ENCODE measurements around the gene GPRC5C.

GPRC5C gene

DNA sequence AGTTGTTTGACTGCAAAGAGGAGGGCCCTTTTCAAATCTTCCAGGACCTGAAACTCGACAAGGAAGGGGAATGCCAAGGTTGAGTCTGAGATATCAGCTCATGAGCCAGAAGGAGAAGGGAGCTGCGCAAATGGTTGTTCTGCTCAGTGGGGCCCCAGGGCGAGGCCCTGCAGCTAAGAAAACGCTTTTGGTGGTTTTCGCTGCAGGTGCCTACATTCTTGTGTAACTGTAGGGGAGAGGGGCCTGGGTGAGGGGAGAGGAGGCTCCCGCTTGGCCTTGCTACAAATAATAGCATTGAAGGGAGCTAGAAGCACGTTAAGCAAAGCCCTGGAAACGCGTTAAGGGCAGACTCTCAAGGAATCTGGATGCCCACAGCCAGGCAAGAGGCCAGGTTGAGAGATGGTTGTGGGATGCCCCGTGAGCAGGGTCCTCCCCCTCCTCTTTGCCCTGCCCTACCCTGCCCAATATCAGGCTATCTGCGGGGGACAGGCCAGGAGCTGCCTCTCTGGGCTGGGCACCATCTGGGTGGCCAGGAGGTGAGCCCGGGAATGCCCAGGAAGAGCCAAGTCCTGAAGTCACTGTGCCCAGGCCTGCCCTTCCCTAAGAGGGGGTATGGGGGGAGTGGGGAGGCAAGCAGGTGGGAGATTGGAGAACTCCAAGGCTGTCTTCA lies 42.7 kb upstream of the GPRC5C start:
- in situ Hi-C loops (cut with MboI; ENCODE audit: low sequenced_read_pairs, unreplicated experiment): no loop called here
- no peak for DNase-seq (ENCODE audit: low spot score)
- TF ChIP-seq, protein P1, sequence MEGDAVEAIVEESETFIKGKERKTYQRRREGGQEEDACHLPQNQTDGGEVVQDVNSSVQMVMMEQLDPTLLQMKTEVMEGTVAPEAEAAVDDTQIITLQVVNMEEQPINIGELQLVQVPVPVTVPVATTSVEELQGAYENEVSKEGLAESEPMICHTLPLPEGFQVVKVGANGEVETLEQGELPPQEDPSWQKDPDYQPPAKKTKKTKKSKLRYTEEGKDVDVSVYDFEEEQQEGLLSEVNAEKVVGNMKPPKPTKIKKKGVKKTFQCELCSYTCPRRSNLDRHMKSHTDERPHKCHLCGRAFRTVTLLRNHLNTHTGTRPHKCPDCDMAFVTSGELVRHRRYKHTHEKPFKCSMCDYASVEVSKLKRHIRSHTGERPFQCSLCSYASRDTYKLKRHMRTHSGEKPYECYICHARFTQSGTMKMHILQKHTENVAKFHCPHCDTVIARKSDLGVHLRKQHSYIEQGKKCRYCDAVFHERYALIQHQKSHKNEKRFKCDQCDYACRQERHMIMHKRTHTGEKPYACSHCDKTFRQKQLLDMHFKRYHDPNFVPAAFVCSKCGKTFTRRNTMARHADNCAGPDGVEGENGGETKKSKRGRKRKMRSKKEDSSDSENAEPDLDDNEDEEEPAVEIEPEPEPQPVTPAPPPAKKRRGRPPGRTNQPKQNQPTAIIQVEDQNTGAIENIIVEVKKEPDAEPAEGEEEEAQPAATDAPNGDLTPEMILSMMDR (IDR thresholded peaks at IDR 0.05; ENCODE audit: borderline replicate concordance, control extremely low read depth, extremely low read depth, insufficient read depth, missing control alignments): no peak

DNA sequence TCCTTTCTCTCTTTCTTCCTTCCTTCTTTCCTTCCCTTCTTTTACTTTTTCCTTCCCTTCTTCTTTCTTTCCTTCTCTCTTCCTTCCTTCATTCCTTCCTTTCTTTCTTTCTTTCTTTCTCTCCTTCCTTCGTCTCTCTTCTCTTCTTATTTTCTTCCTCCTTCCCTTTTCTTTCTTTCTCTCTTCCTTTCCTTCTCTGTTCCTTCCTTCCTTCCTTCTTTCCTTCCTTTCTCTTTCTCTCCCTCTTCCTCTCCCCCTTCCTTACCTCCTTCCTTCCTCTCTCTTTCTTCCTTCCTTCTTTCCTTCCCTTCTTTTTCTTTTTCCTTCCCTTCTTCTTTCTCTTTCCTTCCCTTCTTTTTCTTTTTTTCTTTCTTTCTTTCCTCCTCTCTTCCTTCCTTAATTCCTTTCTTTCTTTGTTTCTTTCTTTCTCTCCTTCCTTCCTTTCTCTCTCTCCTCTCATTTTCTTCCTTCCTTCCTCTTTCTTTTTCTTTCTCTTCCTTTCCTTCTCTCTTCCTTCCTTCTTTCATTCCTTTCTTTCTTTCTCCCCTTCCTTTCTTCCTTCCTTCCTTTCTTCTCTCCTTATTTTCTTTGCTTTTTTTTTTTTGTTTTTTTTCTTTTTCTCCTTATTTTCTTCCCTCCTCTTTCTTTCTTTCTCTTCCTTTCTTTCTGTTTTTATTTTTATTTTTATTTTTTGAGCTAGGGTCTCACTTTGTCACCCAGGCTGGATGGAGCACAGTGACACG lies 41.8 kb upstream of the GPRC5C start:
- no peak for DNase-seq (ENCODE audit: low spot score)
- TF ChIP-seq, protein P1 (IDR thresholded peaks at IDR 0.05; ENCODE audit: borderline replicate concordance, control extremely low read depth, extremely low read depth, insufficient read depth, missing control alignments): no peak

GRCh38 chr17:74390680-74391653 lies 40.9 kb upstream of the GPRC5C start:
- no peak for DNase-seq (ENCODE audit: low spot score)
- in situ Hi-C loops (cut with MboI; ENCODE audit: low sequenced_read_pairs, unreplicated experiment): no loop called here
- TF ChIP-seq, protein P1 (IDR thresholded peaks at IDR 0.05; ENCODE audit: borderline replicate concordance, control extremely low read depth, extremely low read depth, insufficient read depth, missing control alignments): no peak

More for the DNA sequence above, 41.8 kb upstream of the GPRC5C start:
- in situ Hi-C loops (cut with MboI; ENCODE audit: low sequenced_read_pairs, unreplicated experiment): no loop called here

GRCh38 chr17:74391771-74392170 lies 40.1 kb upstream of the GPRC5C start:
- TF ChIP-seq, protein P1 (IDR thresholded peaks at IDR 0.05; ENCODE audit: borderline replicate concordance, control extremely low read depth, extremely low read depth, insufficient read depth, missing control alignments): no peak
- in situ Hi-C loops (cut with MboI; ENCODE audit: low sequenced_read_pairs, unreplicated experiment): no loop called here
- no peak for DNase-seq (ENCODE audit: low spot score)

DNA sequence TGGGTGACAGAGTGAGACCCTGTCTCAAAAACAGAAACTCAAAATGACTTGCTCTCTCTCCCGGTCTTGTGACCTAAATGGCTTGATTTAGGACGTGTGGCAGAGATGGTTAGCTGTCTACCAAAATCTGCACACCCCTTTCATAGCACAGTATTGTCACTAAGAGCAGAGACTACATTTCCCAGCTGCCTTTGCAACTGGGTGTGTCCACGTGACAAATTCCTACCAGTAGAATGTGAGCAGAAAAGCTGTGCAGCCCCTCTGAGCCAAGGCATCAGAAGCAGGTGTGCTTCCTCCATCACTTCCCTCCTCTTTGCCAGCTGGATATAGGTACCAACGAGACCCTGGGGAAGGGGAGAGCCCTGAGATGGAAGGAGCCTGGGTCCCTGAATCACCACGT lies 39.0 kb upstream of the GPRC5C start:
- DNase-seq (ENCODE audit: low spot score): no peak
- TF ChIP-seq, protein P1 (IDR thresholded peaks at IDR 0.05; ENCODE audit: borderline replicate concordance, control extremely low read depth, extremely low read depth, insufficient read depth, missing control alignments): no peak
- in situ Hi-C loops (cut with MboI; ENCODE audit: low sequenced_read_pairs, unreplicated experiment): no loop called here

DNA sequence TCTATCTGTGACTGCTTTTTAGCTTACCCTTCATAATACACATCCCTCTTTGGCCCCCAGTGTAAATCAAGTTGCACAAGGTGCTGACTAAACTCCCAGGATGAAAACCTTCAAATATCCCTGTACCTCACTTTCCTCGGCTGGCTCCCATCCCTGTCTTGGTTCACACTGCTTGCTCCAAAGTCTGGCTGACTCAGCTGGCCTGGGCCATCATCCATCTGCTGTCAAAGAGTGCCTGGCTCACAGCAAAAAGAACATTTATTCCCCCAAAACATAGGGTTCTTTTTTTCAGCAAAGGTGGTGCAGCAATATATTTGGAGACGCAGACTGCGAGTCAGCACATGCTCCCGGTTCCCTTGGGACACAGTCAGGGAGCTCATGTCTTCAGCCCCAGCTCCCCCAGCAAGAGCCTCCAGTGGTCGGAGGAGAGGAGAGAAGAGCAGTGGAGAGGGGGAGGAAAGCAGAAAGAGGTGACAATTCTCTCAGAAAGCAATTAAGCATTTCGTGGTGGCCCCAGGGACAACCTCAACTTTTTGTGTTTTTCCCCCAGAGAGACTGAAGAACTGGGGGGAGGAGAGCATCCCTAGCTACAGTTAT lies 38.4 kb upstream of the GPRC5C start:
- in situ Hi-C loops (cut with MboI; ENCODE audit: low sequenced_read_pairs, unreplicated experiment): no loop called here
- DNase-seq (ENCODE audit: low spot score): no peak
- TF ChIP-seq, protein P1 (IDR thresholded peaks at IDR 0.05; ENCODE audit: borderline replicate concordance, control extremely low read depth, extremely low read depth, insufficient read depth, missing control alignments): no peak

Measured in GM13976 (cell line).